ENCODE measurements around the gene HOXB2. TPM values are rescaled to one million over a fixed set of nuclear protein-coding genes. Genes with fewer than 3 reads are reported as not detected.

Gene HOXB2
- total and polyA plus RNA-seq, 2 donors: 3.0 to 11.1 TPM

- H3K27me3 ChIP-seq (ENCODE audit: control insufficient read depth in 2 of 2, insufficient read depth in 1 of 2, low read length in 1 of 2): peaks cover 91 to 97% of the 10 kb centered on the region in 2 donors
- peaks cover 18 to 31% of the 10 kb centered on the region in 2 donors for H3K4me1 ChIP-seq (ENCODE audit: control insufficient read depth in 2 of 2, insufficient read depth in 2 of 2, low read length in 2 of 2)
- H3K4me3 ChIP-seq (ENCODE audit: low read length in 2 of 2): no peak overlapping the region
- no peak overlapping the region for H3K27ac ChIP-seq (ENCODE audit: low read depth in 1 of 2, low read length in 1 of 2)
- DNase-seq (ENCODE audit: low read depth in 6 of 9, low spot score in 9 of 9): no peak
- H3K9me3 ChIP-seq (ENCODE audit: control insufficient read depth in 2 of 2, insufficient read depth in 1 of 2, low read length in 1 of 2): peaks cover 0 to 13% of the 10 kb centered on the region in 2 donors
- no peaks in the 10 kb centered on the region for H3K36me3 ChIP-seq (ENCODE audit: control insufficient read depth in 2 of 2, insufficient read depth in 2 of 2, low read length in 1 of 2)
- WGBS: 33% methylated on average over 7 of the region's 7 CpGs
Measured at GRCh38 chr17:48582750-48583069, 37.8 kb upstream of the HOXB2 start.

GRCh38 chr17:48579760-48580554, 35.0 kb upstream of the HOXB2 start:
- Histone ChIP-seq H3K4me3 (ENCODE audit: low read length in 2 of 2) (no peak overlapping the region), H3K36me3 (ENCODE audit: control insufficient read depth in 2 of 2, insufficient read depth in 2 of 2, low read length in 1 of 2) (no peaks in the 10 kb centered on the region), H3K4me1 (ENCODE audit: control insufficient read depth in 2 of 2, insufficient read depth in 2 of 2, low read length in 2 of 2) (peaks cover 20 to 27% of the 10 kb centered on the region in 2 donors), H3K27me3 (ENCODE audit: control insufficient read depth in 2 of 2, insufficient read depth in 1 of 2, low read length in 1 of 2) (peaks cover 84 to 96% of the 10 kb centered on the region in 2 donors), H3K27ac (ENCODE audit: low read depth in 1 of 2, low read length in 1 of 2) (no peak overlapping the region), H3K9me3 (ENCODE audit: control insufficient read depth in 2 of 2, insufficient read depth in 1 of 2, low read length in 1 of 2) (peaks cover 0 to 7% of the 10 kb centered on the region in 2 donors)
- DNase-seq (ENCODE audit: low read depth in 6 of 9, low spot score in 9 of 9): peak in 1 of 9 donors; percentile 46
- 37% methylated on average over 26 of the region's 26 CpGs for WGBS

GRCh38 chr17:48579471-48579759, 34.5 kb upstream of the HOXB2 start:
- DNase-seq (ENCODE audit: low read depth in 6 of 9, low spot score in 9 of 9): peak in 1 of 9 donors; percentile 47
- H3K4me1 ChIP-seq (ENCODE audit: control insufficient read depth in 2 of 2, insufficient read depth in 2 of 2, low read length in 2 of 2): peaks cover 19 to 25% of the 10 kb centered on the region in 2 donors
- no peak overlapping the region for H3K27ac ChIP-seq (ENCODE audit: low read depth in 1 of 2, low read length in 1 of 2)
- H3K4me3 ChIP-seq (ENCODE audit: low read length in 2 of 2): peak overlapping the region in 1 of 2 donors; percentile 86
- H3K36me3 ChIP-seq (ENCODE audit: control insufficient read depth in 2 of 2, insufficient read depth in 2 of 2, low read length in 1 of 2): no peaks in the 10 kb centered on the region
- 44% methylated on average over 7 of the region's 7 CpGs for WGBS
- peaks cover 79 to 93% of the 10 kb centered on the region in 2 donors for H3K27me3 ChIP-seq (ENCODE audit: control insufficient read depth in 2 of 2, insufficient read depth in 1 of 2, low read length in 1 of 2)
- H3K9me3 ChIP-seq (ENCODE audit: control insufficient read depth in 2 of 2, insufficient read depth in 1 of 2, low read length in 1 of 2): peaks cover 0 to 6% of the 10 kb centered on the region in 2 donors

- peaks cover 0 to 6% of the 10 kb centered on the region in 2 donors for H3K9me3 ChIP-seq (ENCODE audit: control insufficient read depth in 2 of 2, insufficient read depth in 1 of 2, low read length in 1 of 2)
- 11% methylated on average over 43 of the region's 43 CpGs for WGBS
- DNase-seq (ENCODE audit: low read depth in 6 of 9, low spot score in 9 of 9): peak in 3 of 9 donors; percentile 33 to 65 (median 50)
- no peaks in the 10 kb centered on the region for H3K36me3 ChIP-seq (ENCODE audit: control insufficient read depth in 2 of 2, insufficient read depth in 2 of 2, low read length in 1 of 2)
- H3K27me3 ChIP-seq (ENCODE audit: control insufficient read depth in 2 of 2, insufficient read depth in 1 of 2, low read length in 1 of 2): peaks cover 74 to 93% of the 10 kb centered on the region in 2 donors
- H3K4me1 ChIP-seq (ENCODE audit: control insufficient read depth in 2 of 2, insufficient read depth in 2 of 2, low read length in 2 of 2): peaks cover 19 to 27% of the 10 kb centered on the region in 2 donors
- peak overlapping the region in 1 of 2 donors; percentile 18 for H3K27ac ChIP-seq (ENCODE audit: low read depth in 1 of 2, low read length in 1 of 2)
- H3K4me3 ChIP-seq (ENCODE audit: low read length in 2 of 2): peak overlapping the region; percentile 73 to 86
Measured at GRCh38 chr17:48578616-48579470, 33.9 kb upstream of the HOXB2 start.

- under 1% methylated on average over 58 of the region's 58 CpGs for WGBS
- Histone ChIP-seq H3K4me1 (ENCODE audit: control insufficient read depth in 2 of 2, insufficient read depth in 2 of 2, low read length in 2 of 2) (peaks cover 19 to 32% of the 10 kb centered on the region in 2 donors), H3K4me3 (ENCODE audit: low read length in 2 of 2) (peak within 1 kb of the TSS; percentile 73 to 86), H3K27me3 (ENCODE audit: control insufficient read depth in 2 of 2, insufficient read depth in 1 of 2, low read length in 1 of 2) (peaks cover 66 to 89% of the 10 kb centered on the region in 2 donors), H3K27ac (ENCODE audit: low read depth in 1 of 2, low read length in 1 of 2) (peak within 1 kb of the TSS in 1 of 2 donors; percentile 27), H3K36me3 (ENCODE audit: control insufficient read depth in 2 of 2, insufficient read depth in 2 of 2, low read length in 1 of 2) (no peaks in the 10 kb centered on the region), H3K9me3 (ENCODE audit: control insufficient read depth in 2 of 2, insufficient read depth in 1 of 2, low read length in 1 of 2) (peaks cover 0 to 6% of the 10 kb centered on the region in 2 donors)
- peak in 7 of 9 donors; percentile 55 to 87 (median 68) for DNase-seq (ENCODE audit: low read depth in 6 of 9, low spot score in 9 of 9)
Measured at GRCh38 chr17:48577946-48578615, 33.2 kb upstream of the HOXB2 start, which contains the start of gene HOXB4. Gene HOXB4, minus strand, starts transcription at chr17:48578350. Its CDS starts 31 bp downstream, at chr17:48578319.

GRCh38 chr17:48577330-48577945, 32.5 kb upstream of the HOXB2 start:
- Histone ChIP-seq H3K36me3 (ENCODE audit: control insufficient read depth in 2 of 2, insufficient read depth in 2 of 2, low read length in 1 of 2) (no peaks in the 10 kb centered on the region), H3K27ac (ENCODE audit: low read depth in 1 of 2, low read length in 1 of 2) (peak overlapping the region in 1 of 2 donors; percentile 27), H3K27me3 (ENCODE audit: control insufficient read depth in 2 of 2, insufficient read depth in 1 of 2, low read length in 1 of 2) (peaks cover 60 to 88% of the 10 kb centered on the region in 2 donors), H3K4me1 (ENCODE audit: control insufficient read depth in 2 of 2, insufficient read depth in 2 of 2, low read length in 2 of 2) (peaks cover 19 to 33% of the 10 kb centered on the region in 2 donors), H3K4me3 (ENCODE audit: low read length in 2 of 2) (peak overlapping the region; percentile 45 to 86), H3K9me3 (ENCODE audit: control insufficient read depth in 2 of 2, insufficient read depth in 1 of 2, low read length in 1 of 2) (peaks cover 0 to 6% of the 10 kb centered on the region in 2 donors)
- WGBS: 4% methylated on average over 19 of the region's 19 CpGs
- peak in 1 of 9 donors; percentile 38 for DNase-seq (ENCODE audit: low read depth in 6 of 9, low spot score in 9 of 9)

DNA sequence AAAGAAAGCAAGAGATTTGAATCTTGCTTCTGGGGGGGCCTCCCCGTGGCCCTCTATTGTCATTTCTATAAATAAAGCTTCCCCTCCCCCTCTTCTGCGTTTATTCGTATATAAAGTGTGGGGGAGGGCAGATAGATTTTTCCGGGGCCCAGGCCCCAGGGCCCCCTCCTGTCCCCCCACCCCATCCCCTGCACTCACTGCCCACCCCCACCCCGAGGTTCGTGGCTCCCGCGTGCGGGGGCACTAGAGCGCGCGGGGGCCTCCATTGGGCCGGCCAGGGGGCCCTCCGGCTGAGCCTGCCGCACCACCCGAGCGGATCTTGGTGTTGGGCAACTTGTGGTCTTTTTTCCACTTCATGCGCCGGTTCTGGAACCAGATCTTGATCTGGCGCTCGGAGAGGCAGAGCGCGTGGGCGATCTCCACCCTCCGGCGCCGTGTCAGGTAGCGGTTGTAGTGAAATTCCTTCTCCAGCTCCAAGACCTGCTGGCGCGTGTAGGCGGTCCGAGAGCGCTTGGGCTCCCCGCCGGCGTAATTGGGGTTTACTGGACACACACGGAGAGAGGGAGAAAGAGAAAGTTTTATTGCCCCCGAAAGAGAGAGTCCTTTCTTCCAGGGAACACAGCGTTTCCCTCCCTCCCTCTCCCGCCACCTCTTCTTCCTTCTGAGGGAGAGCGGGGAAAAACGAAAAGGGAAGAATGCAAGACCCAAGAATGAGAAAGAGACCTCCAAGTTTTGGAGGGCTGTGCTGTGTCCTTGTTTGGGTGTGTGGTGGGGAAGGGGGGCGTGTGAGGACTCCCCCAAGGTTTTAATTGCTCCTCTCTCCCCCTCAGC, 31.8 kb upstream of the HOXB2 start:
- peaks cover 0 to 5% of the 10 kb centered on the region in 2 donors for H3K9me3 ChIP-seq (ENCODE audit: control insufficient read depth in 2 of 2, insufficient read depth in 1 of 2, low read length in 1 of 2)
- no peaks in the 10 kb centered on the region for H3K36me3 ChIP-seq (ENCODE audit: control insufficient read depth in 2 of 2, insufficient read depth in 2 of 2, low read length in 1 of 2)
- no peak for DNase-seq (ENCODE audit: low read depth in 6 of 9, low spot score in 9 of 9)
- peaks cover 16 to 33% of the 10 kb centered on the region in 2 donors for H3K4me1 ChIP-seq (ENCODE audit: control insufficient read depth in 2 of 2, insufficient read depth in 2 of 2, low read length in 2 of 2)
- peak overlapping the region in 1 of 2 donors; percentile 45 for H3K4me3 ChIP-seq (ENCODE audit: low read length in 2 of 2)
- H3K27me3 ChIP-seq (ENCODE audit: control insufficient read depth in 2 of 2, insufficient read depth in 1 of 2, low read length in 1 of 2): peaks cover 52 to 86% of the 10 kb centered on the region in 2 donors
- no peak overlapping the region for H3K27ac ChIP-seq (ENCODE audit: low read depth in 1 of 2, low read length in 1 of 2)
- WGBS: 37% methylated on average over 43 of the region's 43 CpGs

All from thymus (tissue), 11 donors.